HG02763 (cell line): Measurements from ENCODE around the gene SMAP2.
"Not testable (repeated sequence)": the region's sequence is repeated elsewhere in the genome, so short reads cannot be mapped to it uniquely, and the experiment has no call there.

Source experiments
- ATAC-seq: cut with Tn5 transposase; IDR thresholded peaks from one replicate; pipeline ENCODE4 v1.9.1; 2021; ENCODE audit warnings: mild to moderate bottlenecking, moderate library complexity; ENCODE audit not compliant: unreplicated experiment

The SMAP2 gene

DNA sequence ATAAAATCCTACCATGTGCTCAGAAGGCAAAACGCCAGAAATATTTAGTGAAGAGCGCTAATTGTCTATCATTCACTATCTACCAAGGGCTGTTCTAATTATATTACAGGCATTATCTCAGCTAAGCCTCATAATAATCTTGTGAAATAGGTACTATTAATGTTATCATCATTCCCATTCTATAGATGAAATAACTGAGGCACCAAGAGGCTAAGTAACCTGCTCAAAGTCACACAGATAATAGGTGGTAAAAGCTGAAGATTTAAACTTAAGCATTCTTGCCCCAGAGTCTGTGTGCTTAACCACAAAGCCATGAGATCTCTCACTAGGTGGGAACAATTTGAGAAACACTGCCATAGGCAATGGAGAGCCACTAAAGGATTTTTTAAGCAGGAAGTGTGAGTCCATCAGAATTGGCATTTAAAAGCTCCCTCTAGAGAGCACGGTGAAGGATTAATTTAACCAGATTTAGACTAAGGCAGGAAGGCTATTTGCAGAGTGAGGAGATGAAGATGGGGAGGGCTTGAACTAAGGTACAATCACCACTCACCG is 1.7 kb upstream of the SMAP2 start:
- no peak for ATAC-seq

DNA sequence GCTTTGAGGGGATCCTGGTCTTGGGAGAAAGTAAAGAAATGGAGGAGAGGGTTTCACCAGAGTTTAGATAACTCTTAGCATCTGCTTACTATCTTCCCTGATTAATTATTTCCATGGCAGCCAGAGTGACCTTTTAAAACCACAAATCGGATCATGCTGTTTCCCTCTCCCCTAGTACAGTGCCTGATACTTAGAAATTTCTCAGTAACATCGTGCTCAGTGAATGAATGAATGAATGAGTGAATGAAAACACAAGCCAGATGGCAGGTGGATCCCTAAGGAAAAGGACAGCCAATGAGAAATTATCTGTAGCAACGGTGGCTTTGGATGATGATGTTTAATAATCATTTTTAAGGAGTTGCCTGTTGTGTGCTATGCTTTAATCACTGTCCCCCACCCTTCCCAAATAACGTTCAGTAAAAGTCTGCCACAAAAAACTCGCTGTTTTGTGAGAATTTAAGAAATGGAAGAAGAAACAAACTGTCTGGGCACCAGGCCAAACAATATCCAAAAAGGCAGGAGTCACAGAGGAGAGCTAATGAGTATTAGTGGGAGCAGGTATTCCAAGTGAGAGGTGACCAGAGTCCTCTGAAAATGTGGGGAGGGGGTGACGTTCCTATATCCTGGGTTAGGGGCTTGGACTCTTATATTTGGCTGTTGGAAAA is 737 bp upstream of the SMAP2 start:
- no peak for ATAC-seq

DNA sequence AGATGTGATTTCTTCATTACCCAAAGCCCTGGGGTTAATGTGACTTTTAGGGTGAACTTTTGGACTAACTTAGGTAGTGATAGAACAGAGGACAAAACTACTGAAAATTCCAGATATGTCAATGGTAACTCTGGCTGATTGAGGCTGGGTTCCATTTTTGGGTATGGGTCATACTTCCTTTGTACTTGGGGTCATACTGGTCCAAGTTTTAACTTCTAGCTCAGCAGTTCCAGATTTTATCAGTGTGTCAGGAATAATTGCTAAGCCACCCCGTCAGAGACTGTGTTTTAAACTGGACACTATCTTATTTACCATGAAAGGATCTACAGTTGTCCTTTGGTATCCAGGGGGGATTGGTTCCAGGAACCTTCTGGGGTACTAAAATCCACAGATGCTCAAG is 4.0 kb downstream of the SMAP2 start:
- no peak for ATAC-seq

DNA sequence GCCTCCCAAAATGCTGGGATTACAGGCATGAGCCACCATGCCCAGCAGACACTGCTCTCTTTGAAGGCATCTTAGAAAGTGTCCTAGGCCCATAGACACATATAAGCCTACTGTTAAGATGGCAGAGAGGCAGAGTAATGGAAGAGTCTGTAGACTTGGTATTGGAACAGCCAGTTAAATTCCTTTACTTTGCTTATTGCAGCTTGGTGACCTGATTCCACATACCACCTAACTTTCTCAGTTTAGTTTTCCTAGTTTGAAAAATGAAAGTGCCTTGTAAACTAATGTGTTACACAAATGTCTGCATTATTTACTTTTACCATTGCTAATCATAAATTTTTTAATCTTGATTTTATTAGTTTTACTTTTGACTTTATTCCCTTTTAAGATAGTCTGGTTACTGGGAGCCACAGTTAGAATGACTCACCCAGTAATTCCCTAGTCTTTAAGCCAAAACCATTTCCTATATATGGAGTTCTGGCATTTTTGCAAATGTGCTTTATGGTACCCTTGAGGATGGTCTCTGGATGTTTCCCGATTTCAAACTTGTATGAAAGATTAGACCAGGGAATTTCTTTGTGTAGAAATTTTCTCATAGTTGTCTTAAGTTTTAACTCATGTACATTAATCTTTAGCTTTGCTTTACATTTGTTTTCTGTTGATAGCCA is 6.4 kb downstream of the SMAP2 start:
- ATAC-seq, result no peak

DNA sequence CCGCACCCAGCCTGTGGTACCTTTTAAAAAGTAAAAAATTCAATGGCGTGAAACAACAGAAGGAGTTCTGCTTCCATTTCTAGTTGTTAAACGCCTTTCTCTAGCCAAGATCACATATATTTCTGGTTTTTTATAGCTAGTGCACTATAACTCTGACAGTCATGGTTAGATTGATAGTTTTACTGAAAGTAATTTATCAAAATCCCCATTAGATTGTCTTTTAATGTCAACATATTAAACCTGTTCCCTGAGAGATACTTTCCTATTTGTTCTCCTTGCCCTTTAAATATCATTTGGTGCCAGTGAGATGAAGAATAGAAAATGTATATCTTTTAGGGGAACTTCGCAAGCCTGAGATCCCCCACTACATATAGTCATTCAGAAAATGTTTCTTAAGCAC is 7.3 kb downstream of the SMAP2 start:
- no peak for ATAC-seq

DNA sequence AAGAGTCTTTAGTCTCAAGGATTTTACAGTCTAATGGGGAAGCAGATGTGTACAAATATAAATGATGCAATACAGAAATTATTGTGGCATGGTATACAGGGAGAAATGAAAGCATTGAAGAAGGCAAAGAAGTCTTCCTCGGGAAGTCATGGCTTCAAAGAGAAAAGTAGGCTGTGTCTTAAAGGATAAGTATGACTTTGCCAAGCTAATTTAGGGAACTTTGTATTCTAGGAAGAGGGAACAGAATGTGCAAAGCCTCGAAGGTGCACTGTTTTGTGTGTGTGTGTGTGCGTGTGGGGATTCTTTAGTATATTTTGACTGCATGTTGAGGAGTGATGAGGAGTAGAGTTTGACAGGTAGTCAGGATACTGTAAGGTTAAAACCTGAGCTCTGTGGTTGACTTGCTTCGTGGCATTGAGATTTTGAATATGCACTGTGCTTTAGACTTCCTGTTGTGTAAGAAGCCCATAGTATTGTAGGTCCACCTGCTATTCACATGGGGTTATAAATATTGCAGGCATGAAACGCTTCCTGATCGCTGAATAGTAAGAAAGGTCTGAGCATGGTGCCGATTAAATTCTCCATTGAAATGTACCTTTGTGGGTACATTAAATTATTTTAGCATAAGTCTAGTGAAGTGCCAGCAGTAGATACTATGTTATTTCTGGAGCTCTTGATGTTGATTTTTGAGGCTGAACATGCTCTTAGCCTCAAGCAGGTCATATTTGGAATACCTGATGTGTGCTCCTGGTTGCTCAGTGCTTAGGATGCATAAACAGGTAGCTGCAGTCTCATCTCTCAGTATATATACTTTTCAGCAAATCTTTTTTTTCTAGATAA is 8.0 kb downstream of the SMAP2 start:
- no peak for ATAC-seq

DNA sequence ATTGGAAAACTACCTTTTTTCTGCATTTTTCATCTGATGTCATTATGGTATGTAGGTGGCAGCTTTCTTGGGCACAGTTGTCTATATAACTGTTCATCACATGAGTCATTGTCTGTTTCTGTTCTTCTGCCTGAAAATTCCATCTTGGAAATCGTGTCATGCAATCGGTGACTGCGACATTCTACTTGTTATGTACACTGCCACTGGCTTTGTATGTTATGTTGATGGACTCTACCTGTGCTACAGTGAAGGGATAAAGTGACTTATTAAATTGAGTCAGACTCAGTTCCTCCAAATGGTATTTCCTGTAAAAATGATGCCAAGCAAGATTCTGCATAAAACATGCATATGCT is 8.6 kb downstream of the SMAP2 start:
- ATAC-seq, result no peak

DNA sequence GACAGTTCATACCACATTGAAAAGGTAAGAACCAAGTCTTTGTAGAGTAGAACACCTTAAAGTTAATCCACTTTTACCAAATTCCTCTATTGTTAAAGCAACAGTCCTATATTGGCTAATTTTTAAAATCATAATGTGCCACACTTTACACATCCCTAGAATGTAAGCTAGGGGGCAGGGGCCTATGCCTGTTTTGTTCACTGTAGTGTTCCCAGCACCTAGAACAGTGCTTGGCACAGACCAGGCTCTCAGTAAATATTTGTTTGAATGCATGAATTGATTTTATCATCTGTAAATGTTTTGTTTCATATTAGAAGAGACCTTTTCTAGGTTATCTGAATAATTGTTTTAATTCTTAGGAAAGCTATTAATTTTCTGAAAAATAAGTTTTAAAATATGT is 9.1 kb downstream of the SMAP2 start:
- no peak for ATAC-seq

DNA sequence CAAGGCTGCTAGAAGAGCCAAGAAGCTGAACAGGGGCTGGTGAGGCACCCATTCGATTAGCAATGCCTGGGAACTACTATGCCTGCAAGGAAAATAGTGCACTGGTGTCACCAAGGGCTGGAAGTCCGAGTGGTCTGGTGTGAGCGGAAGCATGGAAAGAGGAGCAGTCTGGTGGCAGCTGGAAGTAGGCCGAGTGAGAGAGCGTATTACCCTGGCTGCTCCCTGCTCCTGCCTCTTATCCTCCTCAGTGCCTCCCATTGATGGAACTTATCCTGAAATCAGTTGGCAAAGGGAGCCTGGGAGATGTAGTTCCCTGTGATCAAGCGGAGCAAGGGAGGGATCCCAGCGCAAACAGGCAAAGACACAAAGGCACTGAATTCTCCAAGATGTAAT is 9.6 kb downstream of the SMAP2 start:
- ATAC-seq, result no peak

DNA sequence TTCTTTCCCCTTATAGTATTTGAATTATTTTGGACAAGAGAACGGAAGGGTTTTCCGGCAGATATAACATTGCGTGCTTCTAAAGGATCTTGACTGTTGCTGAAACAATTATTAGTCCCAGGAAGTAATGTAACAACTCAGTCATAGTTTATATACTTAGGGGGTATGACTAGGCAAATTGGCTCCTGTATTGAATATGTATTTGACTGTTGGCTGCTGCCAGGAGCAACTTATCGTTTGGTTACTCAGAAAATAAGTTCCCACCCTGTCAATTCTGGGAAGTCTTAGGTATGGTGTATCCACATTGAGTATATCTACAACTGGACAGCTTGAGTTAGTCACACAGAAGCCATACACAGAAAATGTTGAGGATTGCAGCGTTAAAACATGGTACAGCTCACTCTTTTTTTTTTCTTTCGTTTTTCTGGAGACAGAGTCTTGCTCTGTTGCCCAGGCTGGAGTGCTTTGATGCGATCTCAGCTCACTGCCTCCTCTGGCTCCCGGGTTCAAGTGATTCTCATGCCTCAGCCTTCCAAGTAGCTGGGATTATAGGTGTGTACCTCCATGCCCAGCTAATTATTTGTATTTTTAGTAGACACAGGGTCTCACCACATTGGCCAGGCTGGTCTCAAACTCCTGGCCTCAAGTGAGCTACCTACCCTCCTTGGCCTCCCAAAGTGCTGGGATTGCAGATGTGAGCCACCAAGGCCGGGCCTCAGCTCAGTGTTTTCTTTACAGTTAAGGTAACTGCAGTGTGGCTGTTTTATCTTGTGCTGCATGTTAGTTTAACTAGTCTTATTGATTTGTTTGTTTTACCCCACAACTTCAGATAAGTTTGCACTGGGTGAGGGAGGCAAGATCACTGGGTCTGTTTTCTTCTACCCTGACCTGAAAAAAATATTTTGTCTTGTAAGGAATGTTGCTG is 10.2 kb downstream of the SMAP2 start:
- no peak for ATAC-seq

DNA sequence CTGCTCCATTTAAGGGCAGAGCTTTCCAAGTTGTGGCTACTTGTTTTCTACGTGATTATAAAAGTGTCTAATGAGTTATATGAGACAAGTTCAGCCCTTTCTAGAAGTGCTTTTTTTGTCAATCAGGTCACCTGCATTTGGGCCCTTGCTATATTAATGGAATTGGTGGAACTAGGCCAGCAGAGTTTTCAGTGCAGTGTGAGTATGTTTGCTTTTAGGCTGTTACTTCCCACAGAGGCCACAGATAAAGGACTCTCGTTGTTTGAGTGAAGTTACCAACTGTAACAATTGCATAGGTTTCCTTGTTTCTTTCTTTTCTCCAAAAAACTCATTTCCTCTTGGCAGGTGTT is 10.9 kb downstream of the SMAP2 start:
- no peak for ATAC-seq

DNA sequence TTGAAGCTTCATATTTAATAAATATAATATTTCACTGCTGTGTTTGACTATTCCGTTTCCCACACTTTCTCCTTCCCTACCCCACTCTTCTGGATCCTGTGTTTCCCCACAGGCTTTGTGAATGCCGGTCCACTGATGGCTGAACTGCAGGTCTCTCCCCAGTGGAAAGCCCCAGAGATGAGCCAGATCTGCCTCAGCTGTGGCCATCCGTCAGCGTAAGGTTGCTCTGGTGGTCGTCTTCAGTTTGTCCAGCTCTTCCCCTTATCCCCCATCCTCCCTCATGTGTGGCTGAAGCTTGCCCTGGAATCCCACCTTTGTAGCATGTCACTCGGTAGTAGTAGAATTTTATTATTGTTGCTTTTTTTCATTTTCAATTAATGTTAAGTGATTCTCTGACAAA is 11.4 kb downstream of the SMAP2 start:
- ATAC-seq, result no peak

DNA sequence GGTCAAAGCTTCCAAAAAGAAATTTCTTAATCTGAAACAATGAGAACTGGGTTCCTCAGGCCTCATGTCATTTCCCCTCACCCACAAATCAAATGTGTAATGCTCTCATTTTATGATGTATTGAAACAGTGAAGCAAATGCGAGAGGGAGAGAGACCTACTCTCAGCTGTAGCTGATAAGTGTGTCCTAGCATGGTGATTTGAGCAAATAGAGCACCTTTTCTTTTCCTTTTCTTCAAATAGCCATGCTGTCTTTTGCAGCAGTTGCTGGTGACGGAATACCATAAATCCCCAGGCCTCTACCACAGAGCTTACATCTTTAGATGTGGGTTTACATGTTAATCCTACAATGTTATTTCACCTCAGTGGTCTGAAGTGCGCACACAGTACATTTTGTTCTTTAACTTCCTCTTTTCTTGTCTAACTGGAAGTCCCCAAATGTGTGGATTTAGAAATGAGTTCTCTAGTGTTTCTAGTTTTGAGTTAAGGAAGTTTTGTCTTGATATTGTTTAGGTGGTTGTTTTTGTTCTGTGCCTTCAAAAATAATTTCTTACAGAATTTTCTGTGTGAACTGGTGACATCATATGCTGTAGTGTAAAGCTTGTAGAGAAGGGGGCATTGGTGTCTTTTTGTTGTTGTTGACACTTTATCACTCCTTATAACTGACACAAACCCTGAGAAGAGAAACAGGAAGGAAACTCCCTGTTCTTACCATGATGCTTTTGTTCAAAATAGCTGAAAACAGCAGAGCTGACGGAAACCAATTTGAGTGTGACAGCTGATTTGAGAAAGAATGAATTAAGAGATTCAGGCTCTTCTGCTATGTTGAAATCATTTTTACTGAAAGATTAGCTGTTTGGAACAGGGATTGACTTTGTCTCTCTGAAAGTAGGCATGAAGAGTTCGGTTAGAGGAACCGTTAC is 12.2 kb downstream of the SMAP2 start:
- peak; percentile 52 for ATAC-seq

DNA sequence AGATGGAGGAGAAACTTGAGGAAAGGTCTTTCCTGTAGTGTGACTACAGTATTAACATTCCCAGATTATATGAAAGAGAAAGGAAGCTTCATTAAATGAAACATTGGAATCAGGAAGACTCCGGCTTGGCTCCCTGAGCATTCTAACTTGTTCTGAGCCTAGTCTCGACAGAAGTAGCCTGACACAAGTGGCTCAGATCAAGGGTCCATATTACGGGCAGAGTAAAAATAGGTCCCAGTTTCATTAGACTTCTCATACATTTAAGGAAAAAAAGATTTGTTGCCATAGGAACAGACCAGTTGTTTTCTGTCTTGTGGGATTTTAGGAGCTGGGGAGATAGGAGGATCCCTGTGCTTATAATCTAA is 12.8 kb downstream of the SMAP2 start:
- ATAC-seq, result no peak

DNA sequence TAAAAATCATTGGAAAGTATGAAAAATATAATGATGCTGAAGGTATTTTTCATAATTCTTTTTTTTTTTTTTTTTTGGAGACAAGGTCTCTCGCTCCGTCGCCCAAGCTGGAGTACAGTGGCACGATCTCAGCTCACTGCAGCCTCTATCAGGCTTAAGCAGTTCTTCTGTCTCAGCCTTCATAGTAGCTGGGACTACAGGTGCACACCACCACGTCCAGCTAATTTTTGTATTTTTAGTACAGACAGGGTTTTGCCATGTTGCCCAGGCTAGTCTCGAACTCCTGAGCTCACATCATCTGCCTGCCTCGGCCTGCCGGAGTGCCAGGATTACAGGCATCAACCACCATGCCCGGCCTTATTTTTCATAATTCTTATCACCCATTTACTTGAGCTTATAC is 13.3 kb downstream of the SMAP2 start:
- ATAC-seq, result no peak

DNA sequence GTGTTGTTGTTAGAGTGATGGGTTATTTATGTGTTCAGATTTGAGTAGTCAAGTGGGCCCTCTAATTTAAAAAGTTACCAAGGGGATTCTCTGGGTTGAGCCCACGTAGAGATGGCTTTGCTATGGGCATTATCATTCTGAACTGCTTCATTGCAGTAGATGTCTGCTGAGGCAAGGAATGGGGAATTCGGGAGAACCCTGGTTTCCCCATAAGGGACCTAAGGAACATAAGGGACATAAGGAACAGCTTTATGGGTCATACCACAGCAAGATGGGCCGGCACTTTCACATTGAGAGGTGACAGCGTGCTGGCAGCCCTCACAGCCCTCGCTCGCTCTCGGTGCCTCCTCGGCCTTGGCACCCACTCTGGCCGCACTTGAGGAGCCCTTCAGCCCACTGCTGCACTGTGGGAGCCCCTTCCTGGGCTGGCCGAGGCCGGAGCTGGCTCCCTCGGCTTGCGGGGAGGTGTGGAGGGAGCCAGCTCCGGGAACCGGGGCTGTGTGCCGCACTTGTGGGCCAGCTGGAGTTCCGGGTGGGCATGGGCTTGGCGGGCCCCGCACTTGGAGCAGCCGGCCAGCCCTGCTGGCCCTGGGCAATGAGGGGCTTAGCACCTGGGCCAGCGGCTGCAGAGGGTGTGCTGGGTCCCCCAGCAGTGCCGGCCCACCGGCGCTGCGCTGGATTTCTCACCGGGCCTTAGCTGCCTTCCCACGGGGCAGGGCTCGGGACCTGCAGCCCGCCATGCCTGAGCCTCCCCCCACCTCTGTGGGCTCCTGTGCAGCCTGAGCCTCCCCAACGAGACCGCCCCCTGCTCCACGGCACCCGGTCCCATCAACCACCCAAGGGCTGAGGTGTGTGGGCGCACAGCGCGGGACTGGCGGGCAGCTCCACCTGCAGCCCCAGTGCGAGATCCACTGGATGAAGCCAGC is 14.1 kb downstream of the SMAP2 start:
- not testable (repeated sequence) for ATAC-seq

DNA sequence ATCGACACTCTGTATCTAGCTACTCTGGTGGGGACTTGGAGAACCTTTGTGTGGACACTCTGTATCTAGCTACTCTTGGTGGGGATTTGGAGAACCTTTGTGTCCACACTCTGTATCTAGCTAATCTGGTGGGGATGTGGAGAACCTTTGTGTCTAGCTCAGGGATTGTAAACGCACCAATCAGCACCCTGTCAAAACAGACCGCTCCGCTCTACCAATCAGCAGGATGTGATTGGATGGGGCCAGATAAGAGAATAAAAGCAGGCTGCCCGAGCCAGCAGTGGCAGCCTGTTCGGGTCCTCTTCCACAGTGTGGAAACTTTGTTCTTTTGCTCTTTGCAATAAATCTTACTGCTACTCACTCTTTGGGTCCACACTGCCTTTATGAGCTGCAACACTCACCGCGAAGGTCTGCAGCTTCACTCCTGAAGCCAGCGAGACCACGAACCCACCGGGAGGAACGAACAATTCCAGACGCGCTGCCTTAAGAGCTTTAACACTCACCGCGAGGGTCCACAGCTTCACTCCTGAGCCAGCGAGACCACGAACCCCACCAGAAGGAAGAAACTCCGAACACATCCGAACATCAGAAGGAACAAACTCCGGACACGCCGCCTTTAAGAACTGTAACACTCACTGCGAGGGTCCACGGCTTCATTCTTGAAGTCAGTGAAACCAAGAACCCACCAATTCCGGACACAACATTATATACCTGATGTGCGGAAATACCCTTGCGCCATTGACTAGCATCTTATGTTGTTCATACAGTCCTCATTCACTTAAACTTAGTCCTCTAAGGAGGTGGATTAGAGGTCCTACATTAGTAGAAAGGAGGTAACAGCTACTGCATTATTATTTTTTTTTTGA is 15.2 kb downstream of the SMAP2 start:
- not testable (repeated sequence) for ATAC-seq

DNA sequence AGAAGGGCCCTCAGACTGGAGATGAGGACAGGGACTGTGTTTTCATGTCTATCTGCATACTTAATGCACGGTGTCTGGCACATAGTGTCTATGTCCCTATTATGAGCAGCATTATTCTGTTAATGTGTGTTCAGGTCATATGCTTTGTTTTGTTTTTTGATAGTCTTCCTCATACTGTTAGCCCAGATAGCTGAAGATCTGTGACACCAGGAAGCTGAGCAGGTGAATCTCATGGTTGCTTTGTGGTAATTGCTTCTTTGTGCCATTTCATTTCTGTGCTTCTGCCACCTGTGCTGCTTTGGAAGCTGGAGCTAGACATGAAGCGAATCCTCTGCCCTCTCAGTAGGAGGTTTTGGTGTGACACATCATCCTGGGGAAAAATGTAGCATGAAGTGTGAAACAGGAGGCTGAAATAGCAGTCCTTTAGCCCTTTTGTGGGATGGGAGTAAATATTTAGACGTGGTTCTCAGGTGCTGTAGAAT is 15.8 kb downstream of the SMAP2 start:
- ATAC-seq, result no peak
